Left ventricle myocardium inferior (tissue), 1 donor: ENCODE measurements around the gene RUBCNL. TPM values are rescaled to one million over a fixed set of nuclear protein-coding genes. Genes with fewer than 3 reads are reported as not detected.

Experiments
- DNase-seq: peaks from one replicate; pipeline ENCODE4 v3.0.0-alpha.2; 2020
- H3K27ac ChIP-seq: fragments of 200-600 bp; replicated peaks from 2 replicates; pipeline ENCODE4 v1.8.0; 2021
- H3K27me3 ChIP-seq: fragments of 200-600 bp; 2 replicates; pipeline ENCODE4 v1.8.0; 2021; ENCODE audit warnings: low read depth
- H3K36me3 ChIP-seq: fragments of 200-600 bp; 2 replicates; pipeline ENCODE4 v1.8.0; 2021
- H3K4me1 ChIP-seq: fragments of 200-600 bp; 2 replicates; pipeline ENCODE4 v1.8.0; 2021
- H3K4me3 ChIP-seq: fragments of 200-600 bp; 2 replicates; pipeline ENCODE4 v1.8.0; 2021; ENCODE audit warnings: mild to moderate bottlenecking, moderate library complexity
- H3K9me3 ChIP-seq: fragments of 200-600 bp; replicated peaks from 2 replicates; pipeline ENCODE4 v1.8.0; 2021
- CTCF ChIP-seq: fragments of 200-600 bp; IDR thresholded peaks from 2 replicates; pipeline ENCODE4 v1.8.0; 2021; ENCODE audit warnings: antibody characterized with exemption, mild to moderate bottlenecking, borderline replicate concordance
- intact Hi-C: fragments of 100-400 bp; cut with micrococcal nuclease; formaldehyde crosslinking; loops from one replicate; pipeline ENCODE4 v1.11.0; 2022
- total RNA-seq: library from RNA; stranded (reverse); fragmentation: NEBNext Ultra II Directional; extraction: Animal tissue kit (Norgen Biotek cat#: 25700); gene quantifications from one replicate; pipeline ENCODE4 v1.2.1, GENCODE V29; 2021
- donor health status: DM: no; HTN: yes; CAD: no; lungs with severe emphysema.

The RUBCNL gene
- total RNA-seq, 1 donor from 2014 or later: 0.38 TPM

DNA sequence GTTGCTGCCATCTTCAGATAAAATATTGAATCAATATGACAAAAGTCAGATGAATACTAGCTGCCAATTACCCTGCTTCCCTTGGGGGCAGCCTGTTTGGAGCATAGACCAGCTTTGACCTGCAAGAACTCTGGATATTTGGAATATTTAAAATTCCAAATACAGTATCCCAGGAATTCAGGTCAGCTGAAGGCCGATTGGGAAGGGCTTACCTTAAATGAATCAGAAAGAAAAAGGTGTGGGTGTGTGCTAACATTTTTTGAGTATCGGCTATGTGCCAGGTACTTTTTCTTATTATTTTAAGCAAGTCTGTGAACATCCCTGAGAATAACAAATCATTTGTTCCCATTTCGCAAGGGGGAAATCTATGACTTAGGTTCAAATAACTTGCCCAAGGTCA lies 1.8 kb upstream of the RUBCNL start:
- H3K9me3 ChIP-seq: no peaks in the 10 kb centered on the region
- intact Hi-C loops: no loop called here
- peaks cover 13% of the 10 kb centered on the region for H3K4me1 ChIP-seq
- no peaks in the 10 kb centered on the region for H3K36me3 ChIP-seq
- TF ChIP-seq CTCF: no peak
- no peak overlapping the region for H3K4me3 ChIP-seq
- no peak overlapping the region for H3K27ac ChIP-seq
- H3K27me3 ChIP-seq: peaks cover 88% of the 10 kb centered on the region
- no peak for DNase-seq

- no peak for DNase-seq
- no peak for TF ChIP-seq CTCF
- Histone ChIP-seq H3K4me3 (no peak overlapping the region), H3K27ac (no peak overlapping the region), H3K4me1 (peaks cover 13% of the 10 kb centered on the region), H3K27me3 (peaks cover 94% of the 10 kb centered on the region), H3K9me3 (no peaks in the 10 kb centered on the region), H3K36me3 (no peaks in the 10 kb centered on the region)
- intact Hi-C loops: no loop called here
Observed at GRCh38 chr13:46388308-46388707, 1.3 kb upstream of the RUBCNL start.

DNA sequence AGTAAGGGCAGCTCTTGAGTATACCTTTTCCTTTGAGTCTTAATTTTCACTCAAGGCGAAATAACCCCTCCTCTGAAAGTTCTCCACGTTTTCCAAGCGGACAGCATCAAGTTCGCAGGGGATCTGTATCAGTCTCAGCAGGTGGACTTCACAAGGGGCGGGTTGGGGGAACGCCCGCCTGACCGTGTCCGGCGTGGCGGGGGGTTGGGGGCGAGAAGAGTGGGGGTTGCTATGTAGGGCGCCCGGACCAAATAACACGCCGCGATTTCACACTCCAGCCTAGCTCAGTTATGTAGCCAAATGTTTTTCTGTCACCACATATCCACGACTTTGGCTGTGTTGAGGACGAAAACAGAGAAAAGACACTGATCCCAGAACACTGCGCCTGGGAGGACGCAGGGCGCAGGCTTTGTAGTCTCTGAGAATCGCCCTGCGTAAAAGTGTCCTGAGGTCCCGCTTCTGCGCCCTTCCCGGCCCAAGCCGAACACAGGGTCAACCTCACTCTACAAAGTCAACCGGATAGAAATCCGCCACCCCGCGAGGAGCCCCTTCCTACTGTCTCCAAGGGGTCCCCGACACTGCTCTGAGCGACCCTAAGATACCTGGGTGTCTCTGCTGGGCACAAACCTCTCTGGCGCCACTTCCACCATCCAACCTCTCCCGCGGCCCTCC lies 524 bp downstream of the RUBCNL start:
- no peaks in the 10 kb centered on the region for H3K9me3 ChIP-seq
- intact Hi-C loops: no loop called here
- peaks cover 92% of the 10 kb centered on the region for H3K27me3 ChIP-seq
- peaks cover 13% of the 10 kb centered on the region for H3K4me1 ChIP-seq
- peak; percentile 15 for DNase-seq
- TF ChIP-seq CTCF: no peak
- peak overlapping the region; percentile 62 for H3K4me3 ChIP-seq
- H3K27ac ChIP-seq: peak overlapping the region; percentile 24
- H3K36me3 ChIP-seq: no peaks in the 10 kb centered on the region

GRCh38 chr13:46385946-46386345 lies 1.1 kb downstream of the RUBCNL start:
- intact Hi-C loops: no loop called here
- Histone ChIP-seq H3K9me3 (no peaks in the 10 kb centered on the region), H3K4me3 (peak overlapping the region; percentile 62), H3K36me3 (no peaks in the 10 kb centered on the region), H3K27me3 (peaks cover 92% of the 10 kb centered on the region), H3K4me1 (peaks cover 13% of the 10 kb centered on the region), H3K27ac (no peak overlapping the region)
- DNase-seq: no peak
- TF ChIP-seq CTCF: no peak

DNA sequence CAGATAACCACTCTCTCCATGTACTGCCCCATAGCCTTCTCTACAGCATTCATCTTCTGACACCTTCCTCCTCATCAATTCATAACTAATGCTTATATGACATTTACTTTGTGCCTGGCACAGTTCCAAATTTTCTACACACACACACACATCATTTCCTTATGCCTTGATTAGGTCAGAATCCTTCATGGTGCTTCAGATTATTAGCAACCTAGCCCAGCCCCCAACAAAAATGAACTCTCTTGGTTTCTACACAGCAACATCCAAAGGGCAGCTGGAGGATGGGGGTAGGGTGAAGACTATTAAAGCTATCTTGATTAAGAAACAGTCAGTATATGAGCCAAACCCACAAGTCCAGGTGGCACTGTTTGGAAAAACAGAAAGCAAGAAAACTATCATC lies 3.7 kb downstream of the RUBCNL start:
- Histone ChIP-seq H3K4me3 (no peak overlapping the region), H3K4me1 (peaks cover 13% of the 10 kb centered on the region), H3K27me3 (peaks cover 69% of the 10 kb centered on the region), H3K27ac (no peak overlapping the region), H3K36me3 (no peaks in the 10 kb centered on the region), H3K9me3 (no peaks in the 10 kb centered on the region)
- DNase-seq: no peak
- intact Hi-C loops: no loop called here
- no peak for TF ChIP-seq CTCF
